HS-27A (cell line): ENCODE measurements around the gene PPP3R1.

Source experiments
- DNase-seq: peaks from one replicate; pipeline ENCODE4 v3.0.0-alpha.2; 2012; ENCODE audit warnings: low read depth, missing footprints

PPP3R1 gene

DNA sequence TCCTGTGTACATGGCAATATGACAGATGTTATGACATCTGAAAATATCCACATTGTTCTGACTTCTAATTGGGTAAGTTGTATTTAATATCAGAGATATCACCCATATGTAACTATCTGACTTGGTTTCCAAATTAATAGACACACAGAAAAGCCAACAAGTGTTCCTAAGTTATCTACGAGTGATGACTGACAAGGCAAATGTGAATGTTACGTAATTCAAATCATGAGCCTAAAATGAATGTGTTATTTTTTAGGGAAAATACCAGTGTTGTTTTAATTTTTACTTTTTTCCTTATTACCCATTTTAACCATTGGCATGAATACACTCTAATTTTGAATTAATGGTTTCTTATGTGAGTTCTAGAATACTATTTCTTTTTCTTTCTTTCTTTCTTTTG, 110.5 kb downstream of the PPP3R1 start:
- no peak for DNase-seq

- no peak for DNase-seq
These were observed 116.6 kb downstream of the PPP3R1 start for GRCh38 chr2:68135448-68136320.

DNA sequence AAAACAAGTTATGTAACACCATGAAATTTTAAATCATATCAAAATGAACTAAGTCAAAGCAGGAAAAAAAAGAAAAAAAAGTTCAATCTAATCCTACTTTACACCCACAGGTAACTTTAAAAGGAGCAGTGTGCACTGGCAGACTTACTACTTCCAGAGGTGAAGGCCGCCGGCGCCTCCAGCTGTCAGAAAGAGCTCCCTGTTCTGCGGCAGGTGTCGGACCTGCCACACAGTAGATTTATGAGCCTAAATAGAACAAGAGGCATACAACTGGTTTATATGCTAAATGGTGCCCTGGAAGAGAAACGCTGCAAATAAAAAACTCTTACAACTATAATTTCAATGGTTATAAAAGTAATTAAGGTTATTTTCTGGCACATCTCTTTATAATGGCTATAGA, 117.8 kb downstream of the PPP3R1 start:
- DNase-seq = no peak

DNA sequence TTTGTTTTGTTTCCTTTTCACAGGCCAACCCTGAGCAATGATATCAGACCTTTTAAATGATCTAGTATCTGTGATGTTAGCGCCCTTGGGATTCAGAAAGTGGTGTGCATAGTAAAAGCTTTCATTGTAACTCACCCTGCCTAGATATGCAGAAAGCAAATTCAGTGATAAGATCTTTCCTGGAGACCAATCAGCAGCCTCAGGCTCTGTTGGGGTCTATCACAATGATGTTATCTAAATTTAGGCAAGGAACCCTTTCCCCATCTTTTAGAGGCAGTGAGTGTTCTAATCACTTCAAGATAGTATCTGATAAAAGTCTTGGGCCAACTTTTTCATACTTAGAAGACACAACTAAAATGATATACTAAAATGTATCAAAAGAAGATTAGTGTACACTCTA, 118.2 kb downstream of the PPP3R1 start:
- no peak for DNase-seq
